ENCODE results near the gene TTC7B. TPM values are rescaled to one million over a fixed set of nuclear protein-coding genes. Genes with fewer than 3 reads are reported as not detected.

TTC7B gene
- total and polyA plus RNA-seq, 2 experiments from 2014 or later: 5.2 to 28.2 TPM

DNA sequence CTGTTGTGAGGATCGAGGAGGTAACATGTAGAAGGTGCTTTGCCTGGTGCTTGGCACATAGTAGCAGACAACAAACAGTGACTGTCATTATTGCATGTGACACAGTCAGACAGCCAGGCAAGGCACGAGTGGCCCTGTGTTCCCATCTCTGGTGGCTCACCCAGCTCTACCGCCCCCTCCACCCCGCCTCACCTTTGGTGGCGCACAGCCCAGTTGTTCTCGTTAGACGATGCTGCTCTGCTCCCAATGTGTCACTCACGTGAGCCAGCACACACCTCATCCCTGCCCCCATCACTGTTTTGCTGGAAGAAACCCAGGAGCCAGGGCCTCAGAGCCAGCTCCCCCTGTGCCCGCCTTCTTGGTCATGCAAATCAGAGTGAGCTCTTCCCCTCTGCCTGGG lies 306.1 kb downstream of the TTC7B start:
- H3K27ac ChIP-seq: no peak overlapping the region
- H3K9ac ChIP-seq: no peak overlapping the region
- no peak overlapping the region for H3K4me2 ChIP-seq (ENCODE audit: unreplicated experiment)
- H3K4me1 ChIP-seq (ENCODE audit: insufficient read depth): no peaks in the 10 kb centered on the region
- no peaks in the 10 kb centered on the region for H3K36me3 ChIP-seq (ENCODE audit: low read depth)
- no peak overlapping the region for H2AFZ ChIP-seq
- WGBS, 2 experiments (ENCODE audit: low coverage in 1 of 2, low lambda C conversion rate in 2 of 2, missing lambda C conversion rate in 2 of 2): 43 to 45% methylated on average over 9 of the region's 9 CpGs
- DNase-seq: no peak
- H4K20me1 ChIP-seq (ENCODE audit: insufficient read depth): no peaks in the 10 kb centered on the region
- H3K9me2 ChIP-seq (ENCODE audit: insufficient read depth): no peaks in the 10 kb centered on the region
- no peaks in the 10 kb centered on the region for H3F3A ChIP-seq (ENCODE audit: insufficient read depth)
- no peak overlapping the region for H3K4me3 ChIP-seq
- TF ChIP-seq EZH2phosphoT487 (IDR thresholded peaks at IDR 0.05; ENCODE audit: insufficient read depth, low read depth) (no peak), EZH2 (IDR thresholded peaks at IDR 0.05; ENCODE audit: insufficient read depth, poor library complexity, severe bottlenecking) (no peak)
- H3K79me2 ChIP-seq (ENCODE audit: insufficient read depth): no peaks in the 10 kb centered on the region
- in situ Hi-C loops (cut with MboI): no loop called here
- no peaks in the 10 kb centered on the region for H3K9me3 ChIP-seq (ENCODE audit: low read depth)
- peaks cover 11% of the 10 kb centered on the region; the same call in 1 of the 2 replicates for H3K27me3 ChIP-seq (replicated peaks; ENCODE audit: insufficient read depth)

DNA sequence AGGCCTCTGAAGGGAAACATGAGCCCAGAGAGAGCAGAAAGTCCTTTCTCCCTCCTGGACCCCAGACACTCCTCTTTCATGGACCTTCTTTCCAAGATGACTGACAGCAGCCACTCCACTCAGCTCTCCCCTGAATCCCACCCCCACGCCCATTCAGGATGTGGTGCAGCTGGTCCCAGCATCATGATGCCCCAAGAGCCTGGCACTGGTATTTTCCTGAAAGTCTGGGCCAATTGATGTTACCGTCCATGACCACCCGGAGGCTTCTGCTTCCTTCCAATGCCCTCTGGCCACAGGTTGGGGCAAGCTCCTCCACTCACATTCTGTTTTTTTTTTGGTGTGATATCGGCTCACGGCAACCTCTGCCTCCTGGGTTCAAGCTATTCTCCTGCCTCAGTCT lies 306.8 kb downstream of the TTC7B start:
- no peaks in the 10 kb centered on the region for H3K9me2 ChIP-seq (ENCODE audit: insufficient read depth)
- H3K27me3 ChIP-seq (replicated peaks; ENCODE audit: insufficient read depth): peaks cover 11% of the 10 kb centered on the region; the same call in 1 of the 2 replicates
- H3K9ac ChIP-seq: no peak overlapping the region
- H3F3A ChIP-seq (ENCODE audit: insufficient read depth): no peaks in the 10 kb centered on the region
- no peaks in the 10 kb centered on the region for H3K36me3 ChIP-seq (ENCODE audit: low read depth)
- no peak overlapping the region for H3K4me2 ChIP-seq (ENCODE audit: unreplicated experiment)
- H2AFZ ChIP-seq: no peak overlapping the region
- no peak overlapping the region for H3K4me3 ChIP-seq
- 38 to 39% methylated on average over 5 of the region's 5 CpGs for WGBS, 2 experiments (ENCODE audit: low coverage in 1 of 2, low lambda C conversion rate in 2 of 2, missing lambda C conversion rate in 2 of 2)
- H3K79me2 ChIP-seq (ENCODE audit: insufficient read depth): no peaks in the 10 kb centered on the region
- in situ Hi-C loops (cut with MboI): no loop called here
- H4K20me1 ChIP-seq (ENCODE audit: insufficient read depth): no peaks in the 10 kb centered on the region
- no peaks in the 10 kb centered on the region for H3K4me1 ChIP-seq (ENCODE audit: insufficient read depth)
- TF ChIP-seq EZH2phosphoT487 (IDR thresholded peaks at IDR 0.05; ENCODE audit: insufficient read depth, low read depth) (no peak), EZH2 (IDR thresholded peaks at IDR 0.05; ENCODE audit: insufficient read depth, poor library complexity, severe bottlenecking) (no peak)
- H3K9me3 ChIP-seq (ENCODE audit: low read depth): no peaks in the 10 kb centered on the region
- no peak for DNase-seq
- H3K27ac ChIP-seq: no peak overlapping the region

DNA sequence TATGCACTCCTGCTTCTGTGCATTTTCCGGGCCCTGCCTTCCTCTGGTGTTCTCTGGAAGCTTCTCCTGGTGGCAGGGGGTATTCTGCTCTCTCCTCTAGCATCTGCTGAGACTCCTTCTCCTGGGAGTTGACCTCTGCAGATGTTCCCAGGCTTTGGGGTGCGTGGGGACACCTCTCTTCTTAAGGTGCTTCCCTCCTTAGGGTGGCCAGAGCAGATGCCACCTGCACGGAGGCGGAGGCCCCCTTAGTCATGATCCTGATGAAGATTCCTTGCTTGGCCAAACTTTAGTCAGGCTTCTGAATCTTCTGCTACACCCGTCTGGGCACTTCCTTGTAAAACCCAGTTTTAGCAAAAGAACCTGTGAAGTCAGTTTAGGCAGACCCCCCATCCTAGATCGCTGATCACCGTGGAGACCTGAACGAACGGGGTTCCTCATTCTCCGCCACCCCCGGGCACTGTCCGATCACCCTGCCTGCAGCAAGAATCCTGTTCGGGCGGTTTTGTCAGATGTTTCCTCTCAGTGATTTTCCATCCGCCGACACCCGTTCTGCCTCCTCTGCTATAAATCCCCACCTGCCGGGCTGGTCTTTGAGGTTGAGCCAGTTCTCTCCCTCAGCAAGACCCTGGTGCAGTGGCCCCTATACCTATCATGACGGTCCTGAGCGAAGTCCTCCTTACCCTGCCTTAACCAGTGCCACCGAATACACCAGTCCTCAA lies 307.5 kb downstream of the TTC7B start:
- no peaks in the 10 kb centered on the region for H3K9me2 ChIP-seq (ENCODE audit: insufficient read depth)
- H3K9ac ChIP-seq: no peak overlapping the region
- in situ Hi-C loops (cut with MboI): no loop called here
- TF ChIP-seq EZH2 (IDR thresholded peaks at IDR 0.05; ENCODE audit: insufficient read depth, poor library complexity, severe bottlenecking) (no peak), EZH2phosphoT487 (IDR thresholded peaks at IDR 0.05; ENCODE audit: insufficient read depth, low read depth) (no peak)
- 49 to 50% methylated on average over 21 of the region's 21 CpGs for WGBS, 2 experiments (ENCODE audit: low coverage in 1 of 2, low lambda C conversion rate in 2 of 2, missing lambda C conversion rate in 2 of 2)
- H3F3A ChIP-seq (ENCODE audit: insufficient read depth): no peaks in the 10 kb centered on the region
- H3K36me3 ChIP-seq (ENCODE audit: low read depth): no peaks in the 10 kb centered on the region
- H3K9me3 ChIP-seq (ENCODE audit: low read depth): no peaks in the 10 kb centered on the region
- H4K20me1 ChIP-seq (ENCODE audit: insufficient read depth): no peaks in the 10 kb centered on the region
- no peak overlapping the region for H3K4me3 ChIP-seq
- H3K27ac ChIP-seq: no peak overlapping the region
- H2AFZ ChIP-seq: no peak overlapping the region
- H3K79me2 ChIP-seq (ENCODE audit: insufficient read depth): no peaks in the 10 kb centered on the region
- H3K4me2 ChIP-seq (ENCODE audit: unreplicated experiment): no peak overlapping the region
- H3K4me1 ChIP-seq (ENCODE audit: insufficient read depth): no peaks in the 10 kb centered on the region
- peaks cover 11% of the 10 kb centered on the region; the same call in 1 of the 2 replicates for H3K27me3 ChIP-seq (replicated peaks; ENCODE audit: insufficient read depth)
- DNase-seq: no peak

- no peak overlapping the region for H3K4me3 ChIP-seq
- 51 to 65% methylated on average over 9 of the region's 9 CpGs for WGBS, 2 experiments (ENCODE audit: low coverage in 1 of 2, low lambda C conversion rate in 2 of 2, missing lambda C conversion rate in 2 of 2)
- TF ChIP-seq EZH2 (IDR thresholded peaks at IDR 0.05; ENCODE audit: insufficient read depth, poor library complexity, severe bottlenecking) (no peak), EZH2phosphoT487 (IDR thresholded peaks at IDR 0.05; ENCODE audit: insufficient read depth, low read depth) (no peak)
- no peak overlapping the region for H3K27ac ChIP-seq
- no peak overlapping the region for H3K9ac ChIP-seq
- no peaks in the 10 kb centered on the region for H3K9me2 ChIP-seq (ENCODE audit: insufficient read depth)
- no peak overlapping the region for H2AFZ ChIP-seq
- H3K4me2 ChIP-seq (ENCODE audit: unreplicated experiment): no peak overlapping the region
- no peaks in the 10 kb centered on the region for H3K79me2 ChIP-seq (ENCODE audit: insufficient read depth)
- H3F3A ChIP-seq (ENCODE audit: insufficient read depth): no peaks in the 10 kb centered on the region
- in situ Hi-C loops (cut with MboI): no loop called here
- H3K27me3 ChIP-seq (replicated peaks; ENCODE audit: insufficient read depth): peaks cover 11% of the 10 kb centered on the region; the same call in 1 of the 2 replicates
- no peak for DNase-seq
- H3K9me3 ChIP-seq (ENCODE audit: low read depth): no peaks in the 10 kb centered on the region
- no peaks in the 10 kb centered on the region for H4K20me1 ChIP-seq (ENCODE audit: insufficient read depth)
- H3K4me1 ChIP-seq (ENCODE audit: insufficient read depth): no peaks in the 10 kb centered on the region
- H3K36me3 ChIP-seq (ENCODE audit: low read depth): no peaks in the 10 kb centered on the region
Observed at GRCh38 chr14:90508036-90508435, 308.2 kb downstream of the TTC7B start.
